NCI-H748 treated with DMSO at 0.1 percent for 48 hours (cell line): Measurements from ENCODE around the gene NTRK2.
"Not testable (repeated sequence)": the region's sequence is repeated elsewhere in the genome, so short reads cannot be mapped to it uniquely, and the experiment has no call there.

Experiments used
- DNase-seq: peaks from one replicate; lab custom pipeline; 2025; lab: John Stamatoyannopoulos, UW

NTRK2 gene

GRCh38 chr9:84893419-84894128 is 224.0 kb downstream of the NTRK2 start:
- DNase-seq = no peak

DNA sequence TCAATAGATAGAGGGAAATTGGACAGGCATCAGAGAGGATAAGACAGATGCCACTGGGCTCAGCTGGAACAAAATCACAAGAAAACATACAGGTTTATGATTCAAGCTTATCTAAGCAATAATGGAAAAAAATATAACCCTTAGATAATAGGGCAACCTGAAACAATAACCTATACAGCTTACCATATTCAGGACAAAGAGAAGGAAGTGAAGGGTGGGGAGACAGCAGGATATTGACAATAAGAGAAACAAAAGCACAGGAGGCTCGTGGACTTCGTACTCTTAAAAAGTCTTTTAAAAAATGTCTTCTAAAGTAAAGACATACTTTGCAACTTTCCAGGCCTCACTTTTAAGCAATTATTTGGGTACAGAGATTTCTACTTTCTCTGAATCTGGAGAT is 225.3 kb downstream of the NTRK2 start:
- peak; percentile 23 for DNase-seq

- no peak for DNase-seq
These were observed 228.0 kb downstream of the NTRK2 start for GRCh38 chr9:84897362-84898094.

GRCh38 chr9:84898188-84898587 is 228.7 kb downstream of the NTRK2 start:
- no peak for DNase-seq

DNA sequence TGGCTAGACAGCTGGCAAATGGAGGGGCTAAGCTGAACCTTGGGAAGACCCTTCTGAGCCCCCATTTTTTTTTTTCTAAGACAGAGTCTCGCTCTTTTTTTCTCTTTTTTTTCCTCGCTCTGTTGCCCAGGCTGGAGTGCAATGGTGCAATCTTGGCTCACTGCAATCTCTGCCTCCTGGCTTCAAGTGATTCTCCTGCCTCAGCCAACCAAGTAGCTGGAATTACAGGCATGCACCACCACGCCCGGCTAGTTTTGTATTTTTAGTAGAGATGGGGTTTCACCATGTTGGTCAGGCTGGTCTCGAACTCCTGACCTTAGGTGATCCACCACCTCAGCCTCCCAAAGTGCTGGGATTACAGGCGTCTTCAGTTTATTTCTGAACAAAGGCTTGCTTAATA is 229.1 kb downstream of the NTRK2 start:
- not testable (repeated sequence) for DNase-seq

- DNase-seq = no peak
These were observed 229.8 kb downstream of the NTRK2 start for GRCh38 chr9:84899326-84899725.

- DNase-seq = no peak
These were observed 230.9 kb downstream of the NTRK2 start for GRCh38 chr9:84900421-84900820.

DNA sequence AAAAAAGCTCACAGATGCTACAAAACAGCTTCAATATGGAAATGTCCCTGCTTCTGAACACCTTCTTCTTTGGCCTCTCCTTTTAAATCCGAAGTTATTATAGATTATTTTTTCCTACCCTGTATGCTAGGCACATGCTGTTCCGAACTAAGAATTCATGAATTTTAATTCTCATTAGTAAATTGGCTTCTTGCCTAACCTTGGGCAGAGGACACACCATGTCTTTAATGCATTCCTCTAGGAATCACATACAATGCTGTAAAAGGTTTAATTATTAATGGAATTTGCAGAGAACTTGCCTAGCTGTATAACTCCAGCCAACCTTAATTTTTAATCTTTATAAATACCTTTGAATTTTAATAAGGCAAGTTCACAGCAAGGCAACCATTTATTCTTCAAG is 234.4 kb downstream of the NTRK2 start:
- no peak for DNase-seq

- DNase-seq = no peak
These were observed 247.2 kb downstream of the NTRK2 start for GRCh38 chr9:84916769-84917168.

- DNase-seq = peak; percentile 82
These were observed 248.0 kb downstream of the NTRK2 start for GRCh38 chr9:84917366-84918070.

- DNase-seq = no peak
These were observed 249.9 kb downstream of the NTRK2 start for GRCh38 chr9:84919440-84919839.

DNA sequence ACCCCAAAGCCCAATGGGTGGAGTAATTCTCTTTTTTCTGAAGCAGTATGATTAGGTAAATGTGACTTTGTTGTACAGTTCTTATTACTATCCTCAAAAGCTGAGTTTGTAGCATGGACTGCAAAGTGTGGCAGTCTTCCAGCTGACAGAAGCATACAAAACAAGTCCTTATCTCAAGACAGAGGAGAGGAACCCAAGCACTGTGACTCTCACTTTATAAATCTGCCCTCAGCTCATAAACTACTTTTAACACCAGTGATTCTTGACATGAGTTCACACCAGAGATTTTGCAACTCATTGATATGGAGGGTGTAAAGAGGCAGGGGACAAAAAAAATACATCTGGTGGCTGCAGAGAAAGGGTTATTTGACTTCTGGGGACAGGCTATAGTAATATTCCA is 251.6 kb downstream of the NTRK2 start:
- DNase-seq = no peak

DNA sequence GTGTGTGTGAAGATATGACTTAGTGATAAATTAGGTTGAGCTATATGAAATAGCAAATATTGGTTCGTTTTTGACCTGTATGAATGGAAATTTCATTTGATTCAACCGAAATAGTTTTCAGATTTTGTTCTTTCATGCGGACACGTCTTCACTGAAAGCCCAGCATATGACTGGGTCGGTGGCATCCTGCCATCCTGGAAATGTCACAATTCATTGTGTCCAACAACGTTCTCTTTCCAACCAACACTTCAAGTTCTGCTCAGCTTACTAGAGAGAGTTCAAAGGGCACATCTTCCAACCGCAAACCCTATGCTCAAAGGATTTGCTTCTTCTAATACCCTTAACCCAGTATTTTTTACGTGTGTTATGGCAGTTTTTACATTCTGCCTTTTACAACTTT is 252.5 kb downstream of the NTRK2 start:
- no peak for DNase-seq

GRCh38 chr9:84924266-84924665 is 254.7 kb downstream of the NTRK2 start:
- DNase-seq = no peak

GRCh38 chr9:84925225-84925872 is 255.8 kb downstream of the NTRK2 start:
- no peak for DNase-seq

DNA sequence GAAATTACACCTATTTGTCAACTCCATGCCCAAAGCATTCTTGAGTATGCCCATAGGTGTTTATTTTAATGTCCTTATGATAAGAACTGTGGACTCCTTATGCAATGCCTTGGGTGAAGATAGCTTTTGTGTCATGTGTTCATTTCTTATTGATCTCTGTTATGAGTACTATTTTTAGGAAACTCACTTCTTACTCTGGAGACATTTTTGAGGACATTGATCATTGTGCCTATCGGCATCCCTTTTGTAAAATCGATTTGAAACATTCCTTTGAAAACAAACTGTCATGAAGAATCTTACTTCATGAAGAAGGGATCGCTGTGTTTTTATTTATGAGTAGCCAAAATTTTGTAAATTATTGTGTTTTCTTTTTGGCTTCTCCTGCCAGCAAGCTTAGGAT is 257.3 kb downstream of the NTRK2 start:
- DNase-seq = no peak

DNA sequence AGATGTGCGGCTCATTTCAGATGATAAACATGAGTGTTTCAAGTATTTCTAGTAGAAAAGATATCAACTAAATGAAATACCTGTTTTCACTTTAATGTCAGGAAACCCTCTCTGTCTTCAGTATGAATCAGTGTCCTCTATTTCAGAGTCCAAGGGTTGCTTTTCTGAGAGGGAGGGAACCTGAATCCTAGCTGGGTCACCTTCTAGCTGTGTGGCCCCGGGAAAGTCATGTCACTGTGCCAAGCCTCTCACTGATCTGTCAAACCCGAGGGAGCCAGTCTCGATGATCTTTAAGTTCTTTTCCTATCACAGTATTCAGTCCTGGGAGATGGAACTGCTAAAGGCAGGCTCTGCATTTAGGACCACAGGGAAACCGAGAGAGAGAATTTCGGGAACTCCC is 258.9 kb downstream of the NTRK2 start:
- DNase-seq = no peak

DNA sequence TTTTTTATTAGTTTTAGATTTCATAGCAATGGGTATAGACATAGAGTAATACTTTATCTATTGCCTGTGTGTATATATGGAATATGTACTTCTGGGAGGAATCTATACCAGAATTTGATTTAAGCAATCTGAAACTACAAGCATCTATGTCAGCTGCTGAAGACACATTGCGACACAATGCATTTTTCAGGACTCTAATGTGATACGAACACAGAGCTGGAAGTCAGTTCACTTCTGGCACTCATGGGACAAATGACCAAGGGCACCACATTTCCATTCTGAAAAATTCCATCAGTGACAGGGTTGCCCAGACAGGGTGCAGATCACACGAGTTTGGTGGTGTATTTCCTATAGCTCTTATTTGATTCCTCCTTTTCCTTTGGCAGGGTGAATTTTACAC is 259.5 kb downstream of the NTRK2 start:
- no peak for DNase-seq

GRCh38 chr9:84932915-84933527 is 263.5 kb downstream of the NTRK2 start:
- DNase-seq = no peak

DNA sequence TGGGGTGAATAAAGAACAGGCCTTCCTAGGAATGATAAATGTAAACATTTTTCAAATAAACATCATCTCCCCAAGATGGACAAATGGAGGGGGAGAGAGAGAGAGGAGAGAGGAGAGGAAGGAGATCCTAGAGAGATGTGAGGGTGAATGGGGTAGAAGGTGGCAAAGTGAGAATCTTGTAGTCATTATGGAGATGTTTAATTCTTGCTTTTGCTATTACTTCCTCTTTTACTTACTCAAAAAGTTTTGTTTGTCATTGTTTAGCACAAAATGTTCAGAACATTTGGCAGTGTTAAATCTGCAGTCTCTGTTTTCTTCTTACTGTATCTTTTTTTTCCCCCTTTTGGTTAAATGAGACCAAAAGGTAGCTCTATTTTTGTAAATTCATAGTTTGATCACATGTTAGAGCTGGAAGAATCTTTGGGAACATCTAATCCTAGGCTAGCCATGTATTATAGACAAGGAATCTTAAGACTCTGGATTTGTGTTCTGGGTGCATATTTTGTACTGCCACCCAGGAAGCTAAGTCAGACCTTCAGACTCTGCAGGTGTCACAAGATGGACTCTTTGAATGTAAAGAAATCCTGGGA is 266.1 kb downstream of the NTRK2 start:
- DNase-seq = no peak

DNA sequence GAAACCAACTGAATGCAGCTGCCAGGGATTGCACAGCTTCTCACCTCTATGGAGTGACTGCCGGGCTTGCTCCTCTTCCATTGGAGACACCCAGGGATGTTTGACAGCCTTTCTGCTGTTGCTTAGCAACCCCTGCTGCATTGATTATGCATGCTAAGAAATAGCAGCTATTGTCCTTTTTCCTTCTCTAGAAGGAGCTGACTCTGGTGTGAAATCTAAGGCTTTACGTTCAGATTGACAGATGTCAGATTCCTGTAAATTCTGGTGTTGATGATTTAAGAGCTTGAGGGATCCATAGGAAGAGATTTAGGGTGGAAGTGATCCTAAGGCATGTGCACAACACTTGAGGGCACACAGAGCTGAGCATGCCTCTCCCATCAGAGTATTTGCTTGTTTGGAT is 267.7 kb downstream of the NTRK2 start:
- DNase-seq = peak; percentile 16

- no peak for DNase-seq
These were observed 268.1 kb downstream of the NTRK2 start for GRCh38 chr9:84937581-84937980.
